Measurements from ENCODE around the gene MYMK. TPM values are rescaled to one million over a fixed set of nuclear protein-coding genes. Genes with fewer than 3 reads are reported as not detected.
A peak's percentile ranks its signal among the peaks of the same experiment; 100 is the strongest.
"Not testable (repeated sequence)": the region's sequence is repeated elsewhere in the genome, so short reads cannot be mapped to it uniquely, and the experiment has no call there.

Gene MYMK
- polyA plus RNA-seq, 1 donor, result 0.13 TPM

- Histone ChIP-seq H3K27ac (ENCODE audit: low read length) (no peak overlapping the region), H3K9me3 (ENCODE audit: control insufficient read depth, low read depth, low read length) (no peaks in the 10 kb centered on the region), H3K4me3 (ENCODE audit: low read length) (no peak overlapping the region), H3K4me1 (ENCODE audit: control insufficient read depth, insufficient read depth, low read length) (peaks cover 7% of the 10 kb centered on the region), H3K27me3 (ENCODE audit: control insufficient read depth, insufficient read depth, low read length) (peaks cover 14% of the 10 kb centered on the region), H3K36me3 (ENCODE audit: control insufficient read depth, insufficient read depth, low read length) (no peaks in the 10 kb centered on the region)
- DNase-seq, result no peak
- no CpG with 5 or more reads among the region's 17 CpGs for WGBS (ENCODE audit: insufficient coverage, low lambda C conversion rate)
Observed at GRCh38 chr9:133566817-133567216, 42.1 kb upstream of the MYMK start.

- WGBS (ENCODE audit: insufficient coverage, low lambda C conversion rate), result no CpG with 5 or more reads among the region's 14 CpGs
- no peak overlapping the region for H3K27ac ChIP-seq (ENCODE audit: low read length)
- H3K9me3 ChIP-seq (ENCODE audit: control insufficient read depth, low read depth, low read length), result no peaks in the 10 kb centered on the region
Observed at GRCh38 chr9:133566382-133566781, 41.6 kb upstream of the MYMK start.

GRCh38 chr9:133564451-133565116 lies 39.8 kb upstream of the MYMK start:
- no peak overlapping the region for H3K27ac ChIP-seq (ENCODE audit: low read length)
- DNase-seq, result no peak
- no CpG with 5 or more reads among the region's 11 CpGs for WGBS (ENCODE audit: insufficient coverage, low lambda C conversion rate)

More at GRCh38 chr9:133566382-133566781, 41.6 kb upstream of the MYMK start:
- no peaks in the 10 kb centered on the region for H3K36me3 ChIP-seq (ENCODE audit: control insufficient read depth, insufficient read depth, low read length)
- H3K4me3 ChIP-seq (ENCODE audit: low read length), result no peak overlapping the region
- H3K4me1 ChIP-seq (ENCODE audit: control insufficient read depth, insufficient read depth, low read length), result peaks cover 7% of the 10 kb centered on the region
- peaks cover 14% of the 10 kb centered on the region for H3K27me3 ChIP-seq (ENCODE audit: control insufficient read depth, insufficient read depth, low read length)
- DNase-seq, result no peak

GRCh38 chr9:133563814-133564213 lies 39.1 kb upstream of the MYMK start:
- H3K27ac ChIP-seq (ENCODE audit: low read length); H3K9me3 ChIP-seq (ENCODE audit: control insufficient read depth, low read depth, low read length): not testable (repeated sequence)

More at GRCh38 chr9:133564451-133565116, 39.8 kb upstream of the MYMK start:
- no peaks in the 10 kb centered on the region for H3K36me3 ChIP-seq (ENCODE audit: control insufficient read depth, insufficient read depth, low read length)
- H3K9me3 ChIP-seq (ENCODE audit: control insufficient read depth, low read depth, low read length), result no peaks in the 10 kb centered on the region
- H3K27me3 ChIP-seq (ENCODE audit: control insufficient read depth, insufficient read depth, low read length), result peaks cover 12% of the 10 kb centered on the region
- peaks cover 7% of the 10 kb centered on the region for H3K4me1 ChIP-seq (ENCODE audit: control insufficient read depth, insufficient read depth, low read length)
- H3K4me3 ChIP-seq (ENCODE audit: low read length), result no peak overlapping the region

GRCh38 chr9:133563291-133563796 lies 38.6 kb upstream of the MYMK start:
- peaks cover 7% of the 10 kb centered on the region for H3K4me1 ChIP-seq (ENCODE audit: control insufficient read depth, insufficient read depth, low read length)
- WGBS (ENCODE audit: insufficient coverage, low lambda C conversion rate), result no CpG with 5 or more reads among the region's 14 CpGs

More at GRCh38 chr9:133563814-133564213, 39.1 kb upstream of the MYMK start:
- not testable (repeated sequence) for DNase-seq; H3K36me3 ChIP-seq (ENCODE audit: control insufficient read depth, insufficient read depth, low read length); H3K4me1 ChIP-seq (ENCODE audit: control insufficient read depth, insufficient read depth, low read length); H3K4me3 ChIP-seq (ENCODE audit: low read length)
- H3K27me3 ChIP-seq (ENCODE audit: control insufficient read depth, insufficient read depth, low read length), result peaks cover 12% of the 10 kb centered on the region

GRCh38 chr9:133562611-133563290 lies 38.0 kb upstream of the MYMK start:
- Histone ChIP-seq H3K27ac (ENCODE audit: low read length) (no peak overlapping the region), H3K4me1 (ENCODE audit: control insufficient read depth, insufficient read depth, low read length) (peaks cover 9% of the 10 kb centered on the region)

More at GRCh38 chr9:133563291-133563796, 38.6 kb upstream of the MYMK start:
- DNase-seq, result peak in 1 of 2 donors; percentile 66
- no peaks in the 10 kb centered on the region for H3K9me3 ChIP-seq (ENCODE audit: control insufficient read depth, low read depth, low read length)
- peaks cover 12% of the 10 kb centered on the region for H3K27me3 ChIP-seq (ENCODE audit: control insufficient read depth, insufficient read depth, low read length)
- H3K27ac ChIP-seq (ENCODE audit: low read length), result no peak overlapping the region
- no peaks in the 10 kb centered on the region for H3K36me3 ChIP-seq (ENCODE audit: control insufficient read depth, insufficient read depth, low read length)
- H3K4me3 ChIP-seq (ENCODE audit: low read length), result no peak overlapping the region

GRCh38 chr9:133561976-133562554 lies 37.3 kb upstream of the MYMK start:
- Histone ChIP-seq H3K36me3 (ENCODE audit: control insufficient read depth, insufficient read depth, low read length) (no peaks in the 10 kb centered on the region), H3K4me1 (ENCODE audit: control insufficient read depth, insufficient read depth, low read length) (peaks cover 9% of the 10 kb centered on the region), H3K4me3 (ENCODE audit: low read length) (no peak overlapping the region), H3K27ac (ENCODE audit: low read length) (no peak overlapping the region), H3K27me3 (ENCODE audit: control insufficient read depth, insufficient read depth, low read length) (peaks cover 12% of the 10 kb centered on the region), H3K9me3 (ENCODE audit: control insufficient read depth, low read depth, low read length) (no peaks in the 10 kb centered on the region)
- WGBS (ENCODE audit: insufficient coverage, low lambda C conversion rate), result no CpG with 5 or more reads among the region's 32 CpGs
- DNase-seq, result no peak

More at GRCh38 chr9:133562611-133563290, 38.0 kb upstream of the MYMK start:
- no peak for DNase-seq
- Histone ChIP-seq H3K36me3 (ENCODE audit: control insufficient read depth, insufficient read depth, low read length) (no peaks in the 10 kb centered on the region), H3K27me3 (ENCODE audit: control insufficient read depth, insufficient read depth, low read length) (peaks cover 12% of the 10 kb centered on the region), H3K9me3 (ENCODE audit: control insufficient read depth, low read depth, low read length) (no peaks in the 10 kb centered on the region), H3K4me3 (ENCODE audit: low read length) (no peak overlapping the region)
- no CpG with 5 or more reads among the region's 54 CpGs for WGBS (ENCODE audit: insufficient coverage, low lambda C conversion rate)

GRCh38 chr9:133560944-133561343 lies 36.2 kb upstream of the MYMK start:
- H3K27ac ChIP-seq (ENCODE audit: low read length), result no peak overlapping the region
- no peak overlapping the region for H3K4me3 ChIP-seq (ENCODE audit: low read length)
- no peaks in the 10 kb centered on the region for H3K36me3 ChIP-seq (ENCODE audit: control insufficient read depth, insufficient read depth, low read length)
- H3K4me1 ChIP-seq (ENCODE audit: control insufficient read depth, insufficient read depth, low read length), result peaks cover 9% of the 10 kb centered on the region
- H3K27me3 ChIP-seq (ENCODE audit: control insufficient read depth, insufficient read depth, low read length), result peaks cover 12% of the 10 kb centered on the region
- no CpG with 5 or more reads among the region's 22 CpGs for WGBS (ENCODE audit: insufficient coverage, low lambda C conversion rate)
- no peak for DNase-seq
- no peaks in the 10 kb centered on the region for H3K9me3 ChIP-seq (ENCODE audit: control insufficient read depth, low read depth, low read length)

- no CpG with 5 or more reads among the region's 15 CpGs for WGBS (ENCODE audit: insufficient coverage, low lambda C conversion rate)
- Histone ChIP-seq H3K27ac (ENCODE audit: low read length) (no peak overlapping the region), H3K4me3 (ENCODE audit: low read length) (no peak overlapping the region), H3K9me3 (ENCODE audit: control insufficient read depth, low read depth, low read length) (no peaks in the 10 kb centered on the region), H3K27me3 (ENCODE audit: control insufficient read depth, insufficient read depth, low read length) (peaks cover 11% of the 10 kb centered on the region), H3K36me3 (ENCODE audit: control insufficient read depth, insufficient read depth, low read length) (no peaks in the 10 kb centered on the region), H3K4me1 (ENCODE audit: control insufficient read depth, insufficient read depth, low read length) (peaks cover 9% of the 10 kb centered on the region)
- DNase-seq, result no peak
Observed at GRCh38 chr9:133560311-133560710, 35.6 kb upstream of the MYMK start.
